Esophagus muscularis mucosa (tissue), 4 donors: ENCODE results near the gene P2RY2. TPM values are rescaled to one million over a fixed set of nuclear protein-coding genes. Genes with fewer than 3 reads are reported as not detected.

Source experiments
- DNase-seq: peaks from one replicate; pipeline ENCODE4 v3.0.0-alpha.2; 2017; ENCODE audit errors: extremely low spot score
- H3K27ac ChIP-seq, 4 donors: fragments of 200-600 bp; sonication (generic); replicated peaks in 1 of 4; 1 replicate in 3 of 4; 2 replicates in 1 of 4; pipeline ENCODE4 v1.5.1; 2016 to 2019; ENCODE audit warnings: mild to moderate bottlenecking in 1 of 4
- H3K27me3 ChIP-seq, 4 donors: fragments of 200-600 bp; sonication (generic); one replicate each; pipeline versions ENCODE4 v1.5.1 to v1.6.0; 2016 to 2019
- H3K36me3 ChIP-seq, 4 donors: fragments of 200-600 bp; sonication (generic); one replicate each; pipeline ENCODE4 v1.5.1; 2016 to 2019
- H3K4me1 ChIP-seq, 4 donors: fragments of 200-600 bp; sonication (generic); one replicate each; pipeline ENCODE4 v1.5.1; 2016 to 2019
- H3K4me3 ChIP-seq, 4 donors: fragments of 200-600 bp; sonication (generic); 1 replicate in 2 of 4; 2 replicates in 2 of 4; pipeline ENCODE4 v1.5.1; 2016 to 2019; ENCODE audit warnings: mild to moderate bottlenecking in 4 of 4, moderate library complexity in 1 of 4
- H3K9me3 ChIP-seq, 4 donors: fragments of 200-600 bp; sonication (generic); 1 replicate in 3 of 4; 2 replicates in 1 of 4; pipeline ENCODE4 v1.5.1; 2016 to 2019
- EP300 ChIP-seq: sonication (generic); formaldehyde crosslinking; IDR thresholded peaks from one replicate; pipeline ENCODE4 v1.6.1; 2017; ENCODE audit warnings: antibody characterized with exemption
- POLR2A ChIP-seq: fragments of 450-650 bp; IDR thresholded peaks from one replicate; pipeline ENCODE4 v1.6.1; 2017; ENCODE audit warnings: antibody characterized with exemption, moderate library complexity, mild to moderate bottlenecking, low read depth
- POLR2AphosphoS5 ChIP-seq, 2 donors: sonication (generic); formaldehyde crosslinking; IDR thresholded peaks; one replicate each; pipeline ENCODE4 v1.6.1; 2017; ENCODE audit warnings: antibody characterized with exemption in 2 of 2
- WGBS: methylation state at CpG from one replicate; pipeline ENCODE4 v1.1.5; 2018; 5-methylcytosine and 5-hydroxymethylcytosine counted together
- intact Hi-C: fragments of 100-400 bp; cut with DNase I; formaldehyde crosslinking; loops from one replicate; pipeline ENCODE4 v1.15.1; 2023
- total RNA-seq, 4 donors: library from RNA; depleted of rRNA; stranded (reverse); fragments of >200 nt; gene quantifications; one replicate each; pipeline versions ENCODE4 v1.1.0 to v1.2.1, GENCODE V29; 2016
- TF ChIP-seq, protein P1 (sequence below), 3 experiments: fragments of 200-600 bp in 2 of 3; fragments of 450-650 bp in 1 of 3; sonication (generic) in 2 of 3; IDR thresholded peaks; one replicate each; pipeline ENCODE4 v1.5.1; 2017 to 2019; ENCODE audit warnings: antibody characterized with exemption in 3 of 3, mild to moderate bottlenecking in 2 of 3, moderate library complexity in 1 of 3

Gene P2RY2
- total RNA-seq, 4 donors from 2014 or later = 0.32 to 0.83 (median 0.52) TPM; not detected in 1

DNA sequence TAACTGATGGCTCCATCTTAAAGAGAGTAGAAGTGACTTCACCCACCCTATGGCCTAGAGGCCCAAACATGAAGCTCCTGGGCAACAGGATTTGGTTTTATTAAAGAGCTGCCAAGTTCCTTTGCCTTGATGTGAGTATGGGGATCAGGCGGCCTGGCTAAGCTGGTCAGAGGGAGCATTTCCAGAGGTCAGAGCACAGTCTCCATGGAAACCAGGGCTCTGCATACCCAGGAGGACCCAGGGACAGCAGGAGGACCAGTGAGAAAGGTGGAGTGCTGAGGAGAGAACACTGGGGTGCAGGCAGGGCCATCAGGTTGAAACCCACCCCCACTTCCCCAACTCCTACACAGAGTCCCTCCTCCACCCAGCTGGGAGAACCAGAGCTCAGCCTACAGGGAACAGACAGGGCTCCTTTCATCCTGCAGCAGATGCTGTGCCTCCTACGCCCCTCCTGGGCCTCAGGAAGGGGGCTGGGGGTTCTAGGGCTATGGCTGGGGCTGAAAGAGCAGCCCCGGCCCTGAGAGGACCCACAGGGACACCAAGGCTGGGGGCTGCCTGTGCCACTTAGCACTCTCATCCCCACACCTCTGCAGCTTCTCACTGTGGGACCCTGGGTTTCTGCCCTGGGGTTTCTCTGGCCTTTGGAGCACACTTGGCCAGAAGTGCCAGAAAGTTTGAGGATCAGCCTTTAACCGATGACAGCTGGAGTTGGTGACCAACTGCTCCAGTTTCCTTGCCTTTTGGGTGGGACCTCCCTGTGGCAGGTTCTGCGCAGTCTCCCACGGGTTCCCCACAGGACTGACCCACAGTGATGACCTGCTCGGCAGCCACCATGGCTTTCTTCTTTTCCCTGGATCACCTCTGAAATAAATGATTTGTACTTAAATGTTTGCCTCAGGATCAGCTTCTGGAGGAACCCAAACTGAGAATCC lies 40.3 kb downstream of the P2RY2 start:
- TF ChIP-seq POLR2AphosphoS5 (IDR thresholded peaks at IDR 0.05) (no peak), POLR2A (no peak), EP300 (no peak)
- H3K4me1 ChIP-seq = peaks cover 13 to 15% (median 14%) of the 10 kb centered on the region in 4 donors
- H3K36me3 ChIP-seq = no peaks in the 10 kb centered on the region
- 90% methylated on average over 6 of the region's 7 CpGs for WGBS
- intact Hi-C loops = no loop called here
- DNase-seq = no peak
- H3K9me3 ChIP-seq = no peaks in the 10 kb centered on the region
- peaks cover 0 to under 1% (median 0%) of the 10 kb centered on the region in 4 donors for H3K27me3 ChIP-seq
- H3K4me3 ChIP-seq = no peak overlapping the region
- H3K27ac ChIP-seq = peak overlapping the region in 2 of 4 donors; percentile 32 to 62

DNA sequence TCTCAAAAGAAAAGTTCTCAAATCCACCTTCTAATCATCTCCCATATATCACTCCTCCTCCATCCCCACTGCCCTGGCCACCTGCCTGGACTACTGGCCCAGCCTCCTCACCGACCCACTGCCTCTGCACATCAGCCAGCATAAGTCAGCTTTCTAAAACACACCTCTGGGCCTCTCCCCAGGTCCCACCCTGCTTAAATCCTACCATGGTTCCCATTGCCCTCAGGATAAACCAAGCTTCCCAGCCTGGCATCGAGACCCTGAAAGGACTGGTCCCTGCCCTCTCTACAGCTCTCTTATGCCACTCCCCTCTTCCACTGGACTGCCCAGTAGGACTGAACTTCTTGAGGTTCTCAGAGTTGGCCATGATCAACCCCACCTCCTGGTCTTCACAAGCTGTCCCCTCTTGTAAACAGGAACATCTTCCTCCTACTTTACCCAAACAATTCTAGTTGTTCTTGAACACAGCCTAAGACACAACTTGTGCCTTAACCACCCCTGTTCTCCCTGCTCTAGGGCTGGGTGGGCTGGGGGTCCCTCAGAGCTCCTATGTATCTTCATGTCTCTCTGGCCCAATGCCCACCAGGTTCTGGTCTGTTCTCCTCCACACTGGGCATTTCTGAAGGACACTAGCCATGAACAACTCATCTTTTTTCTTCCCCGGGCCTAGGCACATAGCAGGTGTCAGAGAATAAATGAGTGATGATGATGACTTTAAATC lies 41.5 kb downstream of the P2RY2 start:
- 92% methylated on average over 3 of the region's 3 CpGs for WGBS
- H3K4me3 ChIP-seq = no peak overlapping the region
- H3K4me1 ChIP-seq = peaks cover 17 to 21% (median 19%) of the 10 kb centered on the region in 4 donors
- TF ChIP-seq POLR2A (no peak), EP300 (no peak), POLR2AphosphoS5 (IDR thresholded peaks at IDR 0.05) (no peak)
- TF ChIP-seq, protein P1, sequence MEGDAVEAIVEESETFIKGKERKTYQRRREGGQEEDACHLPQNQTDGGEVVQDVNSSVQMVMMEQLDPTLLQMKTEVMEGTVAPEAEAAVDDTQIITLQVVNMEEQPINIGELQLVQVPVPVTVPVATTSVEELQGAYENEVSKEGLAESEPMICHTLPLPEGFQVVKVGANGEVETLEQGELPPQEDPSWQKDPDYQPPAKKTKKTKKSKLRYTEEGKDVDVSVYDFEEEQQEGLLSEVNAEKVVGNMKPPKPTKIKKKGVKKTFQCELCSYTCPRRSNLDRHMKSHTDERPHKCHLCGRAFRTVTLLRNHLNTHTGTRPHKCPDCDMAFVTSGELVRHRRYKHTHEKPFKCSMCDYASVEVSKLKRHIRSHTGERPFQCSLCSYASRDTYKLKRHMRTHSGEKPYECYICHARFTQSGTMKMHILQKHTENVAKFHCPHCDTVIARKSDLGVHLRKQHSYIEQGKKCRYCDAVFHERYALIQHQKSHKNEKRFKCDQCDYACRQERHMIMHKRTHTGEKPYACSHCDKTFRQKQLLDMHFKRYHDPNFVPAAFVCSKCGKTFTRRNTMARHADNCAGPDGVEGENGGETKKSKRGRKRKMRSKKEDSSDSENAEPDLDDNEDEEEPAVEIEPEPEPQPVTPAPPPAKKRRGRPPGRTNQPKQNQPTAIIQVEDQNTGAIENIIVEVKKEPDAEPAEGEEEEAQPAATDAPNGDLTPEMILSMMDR (IDR thresholded peaks at IDR 0.05) = no peak
- intact Hi-C loops = no loop called here
- H3K9me3 ChIP-seq = no peaks in the 10 kb centered on the region
- DNase-seq = no peak
- H3K36me3 ChIP-seq = no peaks in the 10 kb centered on the region
- no peak overlapping the region for H3K27ac ChIP-seq
- H3K27me3 ChIP-seq = peaks cover 0 to 12% (median 2%) of the 10 kb centered on the region in 4 donors

DNA sequence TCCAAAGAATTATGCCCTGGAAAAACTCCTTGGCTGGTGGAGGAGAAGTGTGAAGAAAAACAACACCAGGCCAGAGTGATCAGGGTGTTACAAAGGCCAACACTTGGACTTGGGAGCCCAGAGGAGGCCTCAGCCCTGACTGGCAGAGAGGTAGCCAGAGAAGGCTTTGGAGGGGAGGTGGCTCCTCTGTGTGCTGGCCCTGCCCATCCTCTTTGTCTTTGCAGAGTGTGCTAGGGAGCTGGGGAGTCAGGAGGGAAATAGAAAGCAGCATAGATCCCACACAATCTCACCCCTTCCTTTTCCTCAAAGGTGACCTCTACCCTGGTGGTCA lies 42.0 kb downstream of the P2RY2 start:
- DNase-seq = no peak
- intact Hi-C loops = no loop called here
- H3K4me1 ChIP-seq = peaks cover 19 to 26% (median 22%) of the 10 kb centered on the region in 4 donors
- H3K27me3 ChIP-seq = peaks cover 0 to 17% (median 7%) of the 10 kb centered on the region in 4 donors
- no peaks in the 10 kb centered on the region for H3K9me3 ChIP-seq
- no peak overlapping the region for H3K27ac ChIP-seq
- TF ChIP-seq POLR2A = no peak
- TF ChIP-seq EP300 = no peak
- TF ChIP-seq, protein P1 (IDR thresholded peaks at IDR 0.05) = no peak
- TF ChIP-seq POLR2AphosphoS5 (IDR thresholded peaks at IDR 0.05) = no peak
- H3K4me3 ChIP-seq = no peak overlapping the region
- H3K36me3 ChIP-seq = no peaks in the 10 kb centered on the region

DNA sequence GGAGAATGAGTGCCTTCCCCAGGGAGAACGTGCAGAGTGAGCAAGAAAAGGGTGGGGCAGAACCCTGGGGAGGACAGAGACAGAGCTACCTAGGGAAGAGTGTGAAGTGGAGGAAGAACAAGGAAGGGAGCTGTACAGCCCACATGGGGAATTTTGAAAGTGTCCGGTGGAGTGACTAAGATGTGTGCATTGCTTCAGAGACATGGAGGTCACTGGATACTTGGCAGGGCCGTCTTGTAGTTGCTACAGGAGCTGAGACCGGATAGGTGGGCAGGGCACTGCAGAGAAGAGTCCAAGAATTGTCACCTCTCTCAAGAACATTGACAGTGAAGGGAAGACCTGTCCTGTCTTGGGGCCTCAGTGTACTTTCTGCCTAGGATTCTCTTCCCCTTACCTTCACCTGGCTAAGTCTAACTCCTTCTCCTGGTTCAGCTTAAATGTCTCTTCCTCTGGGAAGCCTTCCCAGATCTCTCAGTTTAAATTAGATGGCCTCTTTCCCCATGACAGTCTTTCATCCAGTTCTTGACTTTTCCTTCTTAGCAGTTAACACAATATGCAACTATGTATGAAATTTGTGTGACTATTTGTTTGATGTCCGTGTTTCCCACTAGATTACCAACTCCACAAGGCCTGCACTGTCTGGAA lies 44.9 kb downstream of the P2RY2 start:
- 74% methylated on average over 5 of the region's 5 CpGs for WGBS
- TF ChIP-seq POLR2A (no peak), POLR2AphosphoS5 (IDR thresholded peaks at IDR 0.05) (no peak), EP300 (no peak)
- TF ChIP-seq, protein P1 (IDR thresholded peaks at IDR 0.05) = no peak
- peaks cover 12 to 23% (median 15%) of the 10 kb centered on the region in 4 donors for H3K4me1 ChIP-seq
- no peaks in the 10 kb centered on the region for H3K36me3 ChIP-seq
- no peak for DNase-seq
- H3K9me3 ChIP-seq = no peaks in the 10 kb centered on the region
- no peak overlapping the region for H3K4me3 ChIP-seq
- peaks cover 0 to 32% (median 8%) of the 10 kb centered on the region in 4 donors for H3K27me3 ChIP-seq
- no peak overlapping the region for H3K27ac ChIP-seq
- intact Hi-C loops = no loop called here
